IgD-negative memory B cell (primary cell): ENCODE data around the gene OR10P1. TPM values are rescaled to one million over a fixed set of nuclear protein-coding genes. Genes with fewer than 3 reads are reported as not detected.
A peak's percentile ranks its signal among the peaks of the same experiment; 100 is the strongest.
"Not testable (repeated sequence)": the region's sequence is repeated elsewhere in the genome, so short reads cannot be mapped to it uniquely, and the experiment has no call there.

Experiments
- H3K27ac Mint-ChIP-seq, 3 donors: one replicate each; pipeline ENCODE4 v1.8.0; 2020 to 2022; ENCODE audit warnings: mild to moderate bottlenecking in 3 of 3, mixed read lengths in 3 of 3, moderate library complexity in 1 of 3
- H3K27me3 Mint-ChIP-seq: one replicate; pipeline ENCODE4 v1.8.0; 2021; ENCODE audit warnings: mixed read lengths
- H3K36me3 Mint-ChIP-seq: one replicate; pipeline ENCODE4 v1.8.0; 2020; ENCODE audit warnings: mild to moderate bottlenecking, mixed read lengths
- H3K4me1 Mint-ChIP-seq, 3 donors: one replicate each; pipeline ENCODE4 v1.8.0; 2020 to 2022; ENCODE audit warnings: mixed read lengths in 3 of 3, mild to moderate bottlenecking in 1 of 3
- H3K4me3 Mint-ChIP-seq, 4 donors: one replicate each; pipeline ENCODE4 v1.8.0; 2020 to 2022; ENCODE audit warnings: mild to moderate bottlenecking in 4 of 4, mixed read lengths in 4 of 4, moderate library complexity in 3 of 4
- H3K9me3 Mint-ChIP-seq, 3 donors: one replicate each; pipeline ENCODE4 v1.8.0; 2020 to 2021; ENCODE audit warnings: mixed read lengths in 3 of 3, mild to moderate bottlenecking in 1 of 3
- polyA plus RNA-seq: library from polyadenylated mRNA; unstranded; fragments of 300-500 nt; fragmentation: Illumina TruSeq; gene quantifications from one replicate; pipeline ENCODE4 v1.2.3, GENCODE V29; 2021

The OR10P1 gene
- polyA plus RNA-seq, 1 donor from 2014 or later, result not detected

DNA sequence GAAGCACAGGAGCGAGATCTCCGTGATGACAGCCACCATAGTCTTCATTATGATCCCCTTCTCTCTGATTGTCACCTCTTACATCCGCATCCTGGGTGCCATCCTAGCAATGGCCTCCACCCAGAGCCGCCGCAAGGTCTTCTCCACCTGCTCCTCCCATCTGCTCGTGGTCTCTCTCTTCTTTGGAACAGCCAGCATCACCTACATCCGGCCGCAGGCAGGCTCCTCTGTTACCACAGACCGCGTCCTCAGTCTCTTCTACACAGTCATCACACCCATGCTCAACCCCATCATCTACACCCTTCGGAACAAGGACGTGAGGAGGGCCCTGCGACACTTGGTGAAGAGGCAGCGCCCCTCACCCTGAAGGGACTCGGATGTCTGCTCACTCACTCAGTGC lies 775 bp downstream of the OR10P1 start:
- H3K27me3 Mint-ChIP-seq, result peaks cover 2% of the 10 kb centered on the region
- H3K4me3 Mint-ChIP-seq, result no peak overlapping the region
- H3K9me3 Mint-ChIP-seq, result peaks cover 0 to 2% (median 0%) of the 10 kb centered on the region in 3 donors
- H3K4me1 Mint-ChIP-seq, result peaks cover 10 to 15% (median 14%) of the 10 kb centered on the region in 3 donors
- peaks cover 3% of the 10 kb centered on the region for H3K36me3 Mint-ChIP-seq
- H3K27ac Mint-ChIP-seq, result no peak overlapping the region

DNA sequence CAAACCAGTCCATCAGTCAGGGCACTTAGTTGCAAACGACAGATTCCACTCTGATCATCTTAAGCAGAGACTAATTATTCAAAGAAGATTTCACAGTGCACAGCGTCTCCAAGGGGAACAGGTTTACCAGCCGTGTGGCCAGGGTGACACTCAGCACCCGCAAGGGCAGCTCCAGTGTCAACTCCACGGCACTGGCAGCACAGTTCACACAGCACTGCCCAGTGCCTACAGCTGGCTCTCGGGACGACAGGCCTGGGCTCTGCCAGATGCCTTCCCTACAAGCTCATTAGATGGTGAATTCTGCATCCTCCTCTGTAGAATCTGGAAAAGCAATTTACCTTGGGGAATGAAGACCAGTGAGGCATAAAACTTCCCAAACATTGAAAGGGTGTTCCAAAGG lies 4.9 kb downstream of the OR10P1 start:
- Mint-ChIP-seq H3K4me1 (peaks cover 24 to 43% (median 33%) of the 10 kb centered on the region in 3 donors), H3K27me3 (no peaks in the 10 kb centered on the region), H3K36me3 (peaks cover 7% of the 10 kb centered on the region), H3K4me3 (no peak overlapping the region), H3K9me3 (peaks cover 0 to 2% (median 0%) of the 10 kb centered on the region in 3 donors), H3K27ac (peak overlapping the region in 2 of 3 donors; percentile 22 to 34)

DNA sequence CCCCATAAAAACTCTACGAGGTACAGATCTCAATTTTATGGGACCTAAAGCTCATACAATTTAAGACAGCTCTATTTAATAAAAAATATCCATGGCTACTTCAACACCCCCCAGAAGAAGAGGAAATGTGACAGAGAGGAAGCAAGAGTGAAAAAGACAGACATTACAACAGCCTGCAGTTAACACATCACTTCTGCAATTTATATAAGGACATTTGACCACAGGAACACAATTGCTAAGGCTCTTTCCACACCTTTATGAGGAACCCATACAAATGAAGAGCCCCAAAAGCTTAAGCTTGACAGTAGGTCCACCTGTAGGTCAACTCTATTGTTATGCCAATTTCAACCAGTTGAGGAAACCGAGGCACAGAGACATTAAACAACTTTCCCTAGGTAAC lies 5.6 kb downstream of the OR10P1 start:
- Mint-ChIP-seq H3K4me3 (peak overlapping the region in 3 of 4 donors; percentile 35 to 72 (median 67)), H3K4me1 (peaks cover 24 to 43% (median 33%) of the 10 kb centered on the region in 3 donors), H3K9me3 (no peaks in the 10 kb centered on the region), H3K27me3 (no peaks in the 10 kb centered on the region), H3K27ac (peak overlapping the region in 2 of 3 donors; percentile 11 to 76), H3K36me3 (peaks cover 5% of the 10 kb centered on the region)

DNA sequence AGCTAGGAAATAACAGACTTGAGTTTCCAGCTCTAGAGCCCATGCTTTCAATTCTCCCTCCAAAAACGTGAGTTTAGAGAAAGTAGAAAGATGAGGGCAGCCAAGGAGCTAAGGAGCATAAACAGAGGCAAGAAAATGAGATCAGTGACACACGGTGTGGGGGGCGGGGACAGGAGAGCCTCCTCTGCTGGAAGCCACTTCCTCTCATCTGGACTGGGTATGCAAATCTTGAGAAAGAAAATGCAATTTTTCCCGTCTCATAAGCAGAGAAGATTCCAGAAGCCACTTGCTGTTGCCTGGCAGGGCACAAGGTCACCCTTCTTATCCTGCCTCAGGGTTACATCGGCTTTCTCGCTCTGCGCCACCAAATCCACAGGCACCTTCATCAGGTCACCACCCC lies 6.0 kb downstream of the OR10P1 start:
- Mint-ChIP-seq H3K27ac (peak overlapping the region; percentile 11 to 81 (median 76)), H3K27me3 (no peaks in the 10 kb centered on the region), H3K4me3 (peak overlapping the region in 3 of 4 donors; percentile 35 to 72 (median 67)), H3K4me1 (peaks cover 24 to 43% (median 33%) of the 10 kb centered on the region in 3 donors), H3K9me3 (no peaks in the 10 kb centered on the region), H3K36me3 (peaks cover 5% of the 10 kb centered on the region)

DNA sequence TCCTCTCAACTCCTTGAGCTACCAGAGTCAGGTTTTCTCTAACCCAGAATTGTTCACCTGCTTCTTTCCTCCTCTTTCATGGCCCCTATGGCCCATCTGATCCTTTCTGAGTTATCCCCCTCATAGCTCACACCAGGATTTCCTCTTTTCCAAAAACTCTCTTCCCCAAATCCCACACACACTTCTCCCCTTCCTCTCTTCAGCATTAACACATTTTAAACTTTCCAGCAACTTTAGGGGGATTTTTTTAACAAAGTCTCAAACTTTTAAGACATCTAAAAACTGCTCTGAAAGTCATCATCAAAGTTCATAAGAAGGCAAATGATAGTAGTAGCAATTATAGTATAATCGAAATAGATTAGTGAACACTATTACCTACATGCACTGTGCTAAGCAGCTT lies 7.9 kb downstream of the OR10P1 start:
- Mint-ChIP-seq H3K36me3 (peaks cover 5% of the 10 kb centered on the region), H3K27ac (peak overlapping the region in 1 of 3 donors; percentile 45), H3K9me3 (peaks cover 0 to 2% (median 2%) of the 10 kb centered on the region in 3 donors), H3K27me3 (no peaks in the 10 kb centered on the region), H3K4me1 (peaks cover 24 to 43% (median 33%) of the 10 kb centered on the region in 3 donors), H3K4me3 (peak overlapping the region in 1 of 4 donors; percentile 30)

DNA sequence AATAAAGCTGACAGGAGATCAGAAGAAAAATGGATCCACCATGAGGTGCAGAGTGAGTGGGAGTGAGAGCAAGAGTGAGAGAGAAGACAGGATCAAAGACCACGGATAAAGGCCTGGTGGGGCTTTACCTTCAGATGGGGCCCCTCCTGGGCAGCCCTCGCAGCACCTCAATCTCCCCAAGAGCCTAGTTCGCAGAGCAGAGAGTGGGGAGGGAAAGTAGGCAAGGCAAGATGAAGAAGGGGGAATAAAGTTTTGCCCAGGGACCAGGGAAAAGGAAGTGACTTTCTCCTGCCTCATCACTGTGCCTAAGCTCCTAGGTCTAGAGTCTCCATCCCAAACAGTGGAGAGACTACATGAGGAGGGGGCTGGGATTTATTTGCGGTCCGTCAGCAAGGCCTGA lies 10.3 kb downstream of the OR10P1 start:
- Mint-ChIP-seq H3K4me1 (peaks cover 22 to 38% (median 22%) of the 10 kb centered on the region in 3 donors), H3K36me3 (peaks cover 8% of the 10 kb centered on the region), H3K9me3 (peaks cover 0 to 14% (median 2%) of the 10 kb centered on the region in 3 donors), H3K4me3 (peak overlapping the region in 2 of 4 donors; percentile 15 to 79), H3K27ac (peak overlapping the region; percentile 84 to 99 (median 88)), H3K27me3 (no peaks in the 10 kb centered on the region)

DNA sequence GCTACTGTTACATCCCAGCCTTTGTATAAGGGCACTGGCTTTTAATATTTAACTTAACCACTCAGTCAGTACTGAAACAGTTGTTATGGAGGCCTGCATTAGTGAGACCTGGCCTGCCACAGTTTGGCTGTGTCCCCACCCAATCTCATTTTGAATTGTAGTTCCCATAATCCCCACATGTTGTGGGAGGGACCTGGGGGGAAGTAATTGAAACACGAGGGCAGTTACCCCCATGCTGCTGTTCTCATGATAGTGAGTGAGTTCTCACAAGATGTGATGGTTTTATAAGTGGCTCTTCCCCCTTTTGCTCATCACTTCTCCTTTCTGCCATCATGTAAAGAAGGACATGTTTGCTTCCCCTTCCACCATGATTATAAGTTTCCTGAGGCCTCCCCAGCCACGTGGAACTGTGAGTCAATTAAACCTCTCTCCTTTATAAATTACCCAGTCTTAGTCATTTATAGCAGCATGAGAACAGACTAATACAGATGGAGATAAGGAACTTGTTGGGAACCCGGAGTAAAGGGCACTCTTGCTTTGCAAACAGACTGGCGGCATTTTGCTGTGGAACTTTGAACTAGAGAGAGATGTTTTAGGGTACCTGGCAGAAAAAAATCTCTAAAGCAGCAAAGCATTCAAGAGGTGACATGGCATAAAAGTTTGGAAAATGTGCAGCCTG lies 14.1 kb downstream of the OR10P1 start:
- Mint-ChIP-seq H3K27ac (peak overlapping the region in 2 of 3 donors; percentile 20 to 34), H3K4me1 (peaks cover 8 to 12% (median 10%) of the 10 kb centered on the region in 3 donors), H3K9me3 (peaks cover 0 to 14% (median 2%) of the 10 kb centered on the region in 3 donors)
- H3K36me3 Mint-ChIP-seq, H3K4me3 Mint-ChIP-seq, H3K27me3 Mint-ChIP-seq: not testable (repeated sequence)

DNA sequence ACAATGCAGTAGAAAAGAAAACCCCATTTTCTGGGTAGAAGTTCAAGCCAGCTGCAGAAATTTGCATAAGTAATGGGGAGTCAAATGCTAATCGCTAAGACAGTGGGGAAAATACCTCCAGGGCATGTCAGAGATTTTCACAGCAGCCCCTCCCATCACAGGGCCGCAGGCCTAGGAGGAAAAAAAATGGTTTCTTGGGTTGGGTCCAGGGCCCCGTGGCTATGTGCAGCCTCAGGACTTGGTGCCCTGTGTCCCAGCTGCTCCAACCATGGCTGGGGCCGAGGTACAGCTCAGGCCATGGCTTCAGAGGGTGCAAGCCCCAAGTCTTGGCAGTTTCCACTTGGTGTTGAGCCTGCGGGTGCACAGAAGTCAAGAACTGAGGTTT lies 14.6 kb downstream of the OR10P1 start:
- H3K27me3 Mint-ChIP-seq, result no peaks in the 10 kb centered on the region
- H3K4me1 Mint-ChIP-seq, result peaks cover 6 to 8% (median 7%) of the 10 kb centered on the region in 3 donors
- H3K4me3 Mint-ChIP-seq, result no peak overlapping the region
- no peak overlapping the region for H3K27ac Mint-ChIP-seq
- H3K9me3 Mint-ChIP-seq, result peaks cover 0 to 14% (median 2%) of the 10 kb centered on the region in 3 donors
- peaks cover 3% of the 10 kb centered on the region for H3K36me3 Mint-ChIP-seq

DNA sequence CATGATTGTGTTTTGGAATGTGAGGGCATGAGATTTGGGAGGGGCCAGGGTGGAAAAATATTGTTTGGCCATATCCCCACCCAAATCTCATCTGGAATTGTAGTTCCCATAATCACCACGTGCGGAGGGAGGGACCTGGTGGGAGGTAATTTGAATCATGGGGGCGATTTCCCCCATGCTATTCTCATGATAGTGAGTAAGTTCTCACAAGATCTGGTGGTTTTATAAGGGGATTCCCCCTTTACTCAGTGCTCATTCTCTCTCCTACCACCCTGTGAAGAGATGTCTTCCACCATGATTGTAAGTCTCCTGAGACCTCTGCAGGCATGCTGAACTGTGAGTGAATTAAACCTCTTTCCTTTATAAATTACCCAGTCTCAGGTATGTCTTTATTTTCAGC lies 15.7 kb downstream of the OR10P1 start:
- peak overlapping the region in 1 of 4 donors; percentile 5 for H3K4me3 Mint-ChIP-seq
- H3K27ac Mint-ChIP-seq, result peak overlapping the region in 1 of 3 donors; percentile 64
- H3K27me3 Mint-ChIP-seq, result no peaks in the 10 kb centered on the region
- peaks cover 0 to 14% (median 2%) of the 10 kb centered on the region in 3 donors for H3K9me3 Mint-ChIP-seq
- peaks cover 3% of the 10 kb centered on the region for H3K36me3 Mint-ChIP-seq
- peaks cover 5 to 9% (median 7%) of the 10 kb centered on the region in 3 donors for H3K4me1 Mint-ChIP-seq

DNA sequence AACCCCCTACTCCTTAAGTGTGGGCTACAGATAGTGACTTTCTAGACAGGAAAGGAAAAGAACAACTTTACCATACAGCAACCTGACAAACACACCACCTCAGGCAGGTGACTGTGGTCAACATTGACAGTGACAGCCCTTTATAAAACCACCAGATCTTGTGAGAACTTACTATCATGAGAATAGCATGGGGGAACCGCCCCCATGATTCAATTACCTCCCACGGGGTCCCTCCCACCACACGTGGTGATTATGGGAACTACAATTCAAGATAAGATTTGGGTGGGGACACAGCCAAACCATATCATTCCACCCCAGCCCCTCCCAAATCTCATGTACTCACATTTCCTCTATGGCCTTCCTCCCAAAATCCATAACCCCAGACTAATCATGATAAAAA lies 16.3 kb downstream of the OR10P1 start:
- H3K27ac Mint-ChIP-seq, result no peak overlapping the region

DNA sequence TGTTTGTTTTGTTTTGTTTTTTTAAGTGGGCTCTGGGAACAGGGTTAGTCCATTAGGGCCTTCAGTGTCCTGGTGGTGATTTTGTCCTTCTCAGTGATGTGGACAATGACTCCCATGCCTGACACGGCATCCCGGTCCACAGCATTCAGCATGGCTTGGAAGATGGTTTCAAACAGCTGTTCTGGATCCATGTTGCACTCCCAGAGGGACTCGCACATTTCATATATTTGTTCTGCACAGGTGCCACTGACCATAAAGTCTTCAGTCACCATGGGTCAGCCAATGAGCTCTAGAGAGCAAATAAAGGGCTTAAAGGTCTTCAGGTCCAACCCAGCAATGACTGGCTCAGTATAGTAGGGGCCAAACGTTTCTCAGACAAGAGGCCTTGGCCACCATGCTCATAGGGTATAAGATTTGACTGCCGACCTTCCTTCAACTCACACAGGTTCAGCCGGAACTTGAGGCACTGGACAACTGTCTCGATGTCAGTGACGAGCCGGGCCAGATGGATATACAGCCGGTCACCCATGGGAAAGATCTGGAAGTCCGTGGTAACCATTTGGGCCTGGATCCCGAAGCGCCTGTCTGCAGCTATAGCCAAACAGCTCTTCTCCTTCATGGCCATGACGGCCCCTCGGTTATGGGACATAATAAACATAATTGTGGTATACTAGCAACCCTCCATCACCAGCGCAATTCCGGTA lies 18.0 kb downstream of the OR10P1 start:
- Mint-ChIP-seq H3K4me1 (peaks cover 5 to 11% (median 7%) of the 10 kb centered on the region in 3 donors), H3K27ac (no peak overlapping the region), H3K4me3 (no peak overlapping the region), H3K36me3 (peaks cover 3% of the 10 kb centered on the region), H3K27me3 (no peaks in the 10 kb centered on the region), H3K9me3 (peaks cover 0 to 11% (median 0%) of the 10 kb centered on the region in 3 donors)

More for the DNA sequence above, 16.3 kb downstream of the OR10P1 start:
- Mint-ChIP-seq H3K36me3 (peaks cover 3% of the 10 kb centered on the region), H3K9me3 (peaks cover 0 to 14% (median 2%) of the 10 kb centered on the region in 3 donors), H3K27me3 (no peaks in the 10 kb centered on the region), H3K4me1 (peaks cover 5 to 9% (median 7%) of the 10 kb centered on the region in 3 donors), H3K4me3 (no peak overlapping the region)

DNA sequence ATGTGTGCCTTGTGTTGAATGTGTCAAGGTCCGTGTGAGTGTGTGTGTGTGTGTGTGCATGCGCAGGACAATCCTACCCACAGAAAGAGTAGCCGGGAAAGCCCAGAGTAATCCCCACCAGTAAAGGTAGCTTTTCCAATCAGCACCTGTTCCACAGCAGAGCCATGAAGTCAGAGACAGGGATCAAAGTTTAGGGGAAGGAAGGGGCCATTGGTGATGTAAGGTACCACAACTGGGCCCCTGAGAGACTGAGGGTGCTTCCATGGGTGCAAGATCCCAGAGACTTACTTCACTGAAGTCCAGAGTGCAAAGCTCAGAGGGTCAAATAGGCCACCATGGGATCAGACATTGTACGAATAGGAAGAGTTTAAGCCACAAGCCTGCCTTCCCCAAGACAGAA lies 20.5 kb downstream of the OR10P1 start:
- Mint-ChIP-seq H3K27me3 (no peaks in the 10 kb centered on the region), H3K4me1 (peaks cover 0 to 7% (median 5%) of the 10 kb centered on the region in 3 donors), H3K36me3 (no peaks in the 10 kb centered on the region), H3K9me3 (no peaks in the 10 kb centered on the region), H3K27ac (no peak overlapping the region), H3K4me3 (no peak overlapping the region)

DNA sequence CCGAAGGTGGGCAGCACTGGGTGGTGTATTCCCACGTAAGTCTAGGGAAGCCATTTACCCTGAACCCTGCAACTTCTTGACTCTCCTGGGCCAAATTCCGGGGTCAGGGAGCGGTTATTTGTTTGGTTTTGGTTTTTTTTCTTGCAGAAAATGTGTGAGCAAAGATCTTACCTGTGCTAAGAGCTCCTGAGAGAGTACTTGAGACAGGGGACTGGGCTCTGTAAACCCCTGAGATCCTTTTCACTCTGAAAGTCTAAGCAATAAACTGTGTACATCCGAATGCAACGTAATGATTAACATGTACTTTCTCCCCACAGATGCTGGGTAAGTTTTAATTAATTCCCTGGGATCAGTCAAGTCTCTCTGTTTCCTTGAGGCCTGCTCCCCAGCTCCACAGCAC lies 21.5 kb downstream of the OR10P1 start:
- Mint-ChIP-seq H3K4me1 (peaks cover 0 to 6% (median 5%) of the 10 kb centered on the region in 3 donors), H3K36me3 (no peaks in the 10 kb centered on the region), H3K27me3 (no peaks in the 10 kb centered on the region), H3K27ac (no peak overlapping the region), H3K4me3 (no peak overlapping the region), H3K9me3 (no peaks in the 10 kb centered on the region)

DNA sequence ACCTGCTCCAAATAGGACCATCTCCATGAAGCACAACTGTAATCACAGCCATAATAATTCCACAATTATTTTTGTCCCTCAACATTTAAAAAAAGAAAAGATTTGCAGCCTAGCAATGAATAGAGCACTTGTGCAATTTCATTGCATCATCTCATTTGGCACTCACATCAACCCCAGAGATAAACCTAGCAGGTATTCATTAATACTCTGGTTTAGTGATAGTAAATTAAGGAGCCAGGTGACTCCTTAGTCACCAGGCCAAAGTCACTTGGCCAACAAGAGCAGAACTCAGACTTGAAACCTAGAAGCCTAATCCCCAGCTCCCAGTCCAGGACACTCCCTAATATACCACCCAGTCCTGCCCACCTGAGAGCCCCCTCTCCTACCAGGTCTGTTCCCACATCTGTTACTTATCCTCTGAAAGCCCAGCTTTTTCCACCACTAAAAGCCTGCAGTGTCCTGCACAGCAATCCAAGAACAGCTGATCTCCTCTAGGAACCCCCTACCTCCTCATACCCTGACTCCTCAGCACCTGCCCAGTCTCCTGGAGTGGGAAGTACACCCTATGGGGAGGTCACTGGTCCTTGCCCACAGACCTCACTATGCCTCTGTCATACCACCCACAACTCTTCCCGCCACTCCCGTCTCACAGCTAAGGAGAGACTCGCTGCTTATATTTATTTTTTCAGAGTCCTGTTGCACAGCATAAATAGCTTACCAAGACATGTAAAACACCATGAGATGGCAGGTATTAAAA lies 22.1 kb downstream of the OR10P1 start:
- Mint-ChIP-seq H3K27me3 (no peaks in the 10 kb centered on the region), H3K4me1 (peaks cover 0 to 6% (median 5%) of the 10 kb centered on the region in 3 donors), H3K9me3 (no peaks in the 10 kb centered on the region), H3K36me3 (no peaks in the 10 kb centered on the region), H3K4me3 (no peak overlapping the region), H3K27ac (no peak overlapping the region)
